RCC 7860 (cell line): ENCODE measurements around the gene NDE1.
"Not testable (repeated sequence)": the region's sequence is repeated elsewhere in the genome, so short reads cannot be mapped to it uniquely, and the experiment has no call there.

ENCODE experiments used
- DNase-seq: peaks from one replicate; pipeline ENCODE4 v3.0.0-alpha.2; 2015; ENCODE audit warnings: low spot score
- FAIRE-seq: peaks from 2 replicates; lab custom pipeline; 2012; peaks lifted over from hg19 to GRCh38; lab: Jason Lieb, UNC

NDE1 gene

GRCh38 chr16:15620611-15621195 is 29.3 kb upstream of the NDE1 start:
- FAIRE-seq (peak; percentile 85), DNase-seq (peak; percentile 41)

- FAIRE-seq, result no peak
These were observed 28.6 kb upstream of the NDE1 start for GRCh38 chr16:15621456-15621855.

GRCh38 chr16:15621889-15622288 is 28.2 kb upstream of the NDE1 start:
- no peak for FAIRE-seq
- no peak for DNase-seq

More at GRCh38 chr16:15621456-15621855, 28.6 kb upstream of the NDE1 start:
- no peak for DNase-seq

- FAIRE-seq (no peak), DNase-seq (no peak)
These were observed 18.2 kb upstream of the NDE1 start for GRCh38 chr16:15631730-15632409.

GRCh38 chr16:15635926-15636325 is 14.1 kb upstream of the NDE1 start:
- no peak for FAIRE-seq

GRCh38 chr16:15636392-15636873 is 13.6 kb upstream of the NDE1 start:
- DNase-seq, result no peak
- FAIRE-seq, result no peak

More at GRCh38 chr16:15635926-15636325, 14.1 kb upstream of the NDE1 start:
- no peak for DNase-seq

- FAIRE-seq, result no peak
- DNase-seq, result no peak
These were observed 10.9 kb upstream of the NDE1 start for GRCh38 chr16:15639061-15639568.

- DNase-seq (no peak), FAIRE-seq (no peak)
These were observed 9.1 kb upstream of the NDE1 start for GRCh38 chr16:15640966-15641365.

GRCh38 chr16:15641753-15642556 is 8.1 kb upstream of the NDE1 start:
- no peak for DNase-seq
- FAIRE-seq, result no peak

- DNase-seq (no peak), FAIRE-seq (no peak)
These were observed 7.4 kb upstream of the NDE1 start for GRCh38 chr16:15642557-15643047.

- DNase-seq, result peak; percentile 79
- no peak for FAIRE-seq
These were observed 6.7 kb upstream of the NDE1 start, which contains the start of gene MARF1 for GRCh38 chr16:15643048-15643945. Gene MARF1 (minus strand): TSS chr16:15643154. CDS start chr16:15639233, 3,921 bp downstream.

- FAIRE-seq (no peak), DNase-seq (no peak)
These were observed 6.1 kb upstream of the NDE1 start for GRCh38 chr16:15643946-15644250.

GRCh38 chr16:15644267-15644961 is 5.6 kb upstream of the NDE1 start:
- FAIRE-seq (no peak), DNase-seq (no peak)

GRCh38 chr16:15644962-15645465 is 5.0 kb upstream of the NDE1 start:
- peak; percentile 60 for DNase-seq
- FAIRE-seq, result not testable (repeated sequence)

GRCh38 chr16:15646557-15647293 is 3.3 kb upstream of the NDE1 start:
- peak; percentile 9 for DNase-seq
- not testable (repeated sequence) for FAIRE-seq

GRCh38 chr16:15647294-15648014 is 2.6 kb upstream of the NDE1 start:
- DNase-seq (no peak), FAIRE-seq (no peak)

- no peak for DNase-seq
- no peak for FAIRE-seq
These were observed 1.8 kb upstream of the NDE1 start for GRCh38 chr16:15648135-15648730.

- DNase-seq, FAIRE-seq: not testable (repeated sequence)
These were observed 734 bp upstream of the NDE1 start for GRCh38 chr16:15649311-15649710.
